Prostate gland (tissue), 2 donors: Measurements from ENCODE around the gene CAMK2D.

Source experiments
- CTCF ChIP-seq, 4 experiments: fragments of 200-600 bp in 2 of 4; fragments of 450-650 bp in 2 of 4; sonication (generic) in 2 of 4; IDR thresholded peaks; 1 replicate in 3 of 4; 2 replicates in 1 of 4; pipeline ENCODE4 v1.5.1; 2016 to 2019; ENCODE audit warnings: antibody characterized with exemption in 4 of 4, mild to moderate bottlenecking in 2 of 4, moderate library complexity in 2 of 4
- POLR2A ChIP-seq: fragments of 450-650 bp; IDR thresholded peaks from one replicate; pipeline ENCODE4 v1.6.1; 2016; ENCODE audit warnings: antibody characterized with exemption, mild to moderate bottlenecking
- POLR2AphosphoS5 ChIP-seq: sonication (generic); formaldehyde crosslinking; IDR thresholded peaks from one replicate; pipeline ENCODE4 v1.6.1; 2017; ENCODE audit warnings: antibody characterized with exemption

- no peak for TF ChIP-seq POLR2AphosphoS5
- TF ChIP-seq POLR2A, result no peak
- no peak for TF ChIP-seq CTCF (IDR thresholded peaks at IDR 0.05)
Measured at GRCh38 chr4:113699772-113700171, 61.8 kb downstream of the CAMK2D start.
